ENCODE data around the gene GMPR2.

DNA sequence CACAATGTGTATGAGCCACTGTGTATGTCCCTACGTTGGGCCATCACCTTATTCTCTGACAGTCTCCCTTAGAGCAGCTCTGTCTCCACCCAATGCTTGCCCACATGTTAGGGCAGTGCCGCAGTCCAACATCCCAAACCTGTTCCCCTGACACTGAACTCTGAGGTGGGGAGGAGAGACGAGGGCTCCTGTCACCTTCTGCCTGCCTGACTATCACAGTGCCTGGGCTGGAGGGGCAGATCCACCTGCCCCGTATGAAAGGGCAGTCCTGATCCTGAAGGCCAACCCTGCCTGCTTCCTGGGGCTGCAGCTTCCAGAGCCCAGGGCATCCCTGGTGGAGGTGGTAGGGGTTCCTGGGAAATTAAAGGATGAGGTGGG, 28.0 kb downstream of the GMPR2 start:
- TF ChIP-seq EP300 (IDR thresholded peaks at IDR 0.05) (no peak), POLR2AphosphoS5 (IDR thresholded peaks at IDR 0.05) (no peak)

All from upper lobe of left lung (tissue), 4 donors.